Measurements from ENCODE around the gene SPACDR.

DNA sequence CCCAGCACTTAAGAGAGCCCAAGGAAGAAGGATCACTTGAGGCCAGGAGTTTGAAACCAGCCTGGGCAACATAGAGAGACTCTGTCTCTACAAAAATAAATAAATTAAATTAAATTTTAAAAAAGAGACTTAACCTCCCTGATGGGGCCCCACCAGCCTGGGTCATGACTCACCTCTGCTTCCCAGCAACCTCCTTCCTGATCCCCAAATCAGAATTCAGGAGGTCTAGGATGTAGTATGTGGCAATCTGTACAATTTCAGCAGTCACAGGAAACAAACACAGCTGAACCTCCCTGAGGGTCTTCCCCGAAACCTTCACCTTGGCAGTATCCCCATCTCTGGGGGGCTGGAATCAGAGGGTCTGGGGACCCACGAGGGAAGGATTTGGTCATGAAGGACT lies 18.0 kb downstream of the SPACDR start:
- TF ChIP-seq CTCF (IDR thresholded peaks at IDR 0.05) (no peak), EP300 (IDR thresholded peaks at IDR 0.05) (no peak), POLR2A (IDR thresholded peaks at IDR 0.05; ENCODE audit: low read depth) (no peak)

All from esophagus muscularis mucosa (tissue), 4 donors.